ENCODE results near the gene SLC20A1. TPM values are rescaled to one million over a fixed set of nuclear protein-coding genes. Genes with fewer than 3 reads are reported as not detected.

Gene SLC20A1
- total RNA-seq, 1 donor: 96.3 TPM

GRCh38 chr2:112699984-112700667 lies 54.4 kb downstream of the SLC20A1 start:
- Histone ChIP-seq H3K4me2 (ENCODE audit: insufficient read depth, low read length) (no peak overlapping the region), H3K27ac (ENCODE audit: low read depth, low read length) (no peak overlapping the region), H3K4me1 (ENCODE audit: insufficient read depth, low read length) (no peaks in the 10 kb centered on the region), H3K79me2 (ENCODE audit: insufficient read depth, low read length) (no peaks in the 10 kb centered on the region), H3K9me3 (ENCODE audit: low read depth, low read length) (no peaks in the 10 kb centered on the region), H4K20me1 (ENCODE audit: insufficient read depth, low read length) (no peaks in the 10 kb centered on the region), H2AFZ (ENCODE audit: low read length) (no peak overlapping the region), H3K4me3 (ENCODE audit: insufficient read depth, low read length) (no peak overlapping the region), H3K36me3 (ENCODE audit: insufficient read depth, low read length) (no peaks in the 10 kb centered on the region), H3K27me3 (ENCODE audit: insufficient read depth, low read length) (no peaks in the 10 kb centered on the region)
- DNase-seq (ENCODE audit: insufficient read length, low spot score, missing footprints): no peak
- TF ChIP-seq CTCF (IDR thresholded peaks at IDR 0.05; ENCODE audit: extremely low read depth, low read depth, low read length): no peak

GRCh38 chr2:112701052-112701451 lies 55.3 kb downstream of the SLC20A1 start:
- no peak overlapping the region for H3K27ac ChIP-seq (ENCODE audit: low read depth, low read length)
- no peaks in the 10 kb centered on the region for H3K27me3 ChIP-seq (ENCODE audit: insufficient read depth, low read length)
- no peak for TF ChIP-seq CTCF (IDR thresholded peaks at IDR 0.05; ENCODE audit: extremely low read depth, low read depth, low read length)

GRCh38 chr2:112703684-112704083 lies 57.9 kb downstream of the SLC20A1 start:
- no peaks in the 10 kb centered on the region for H3K79me2 ChIP-seq (ENCODE audit: insufficient read depth, low read length)
- no peak overlapping the region for H3K4me3 ChIP-seq (ENCODE audit: insufficient read depth, low read length)
- H2AFZ ChIP-seq (ENCODE audit: low read length): no peak overlapping the region
- H3K4me1 ChIP-seq (ENCODE audit: insufficient read depth, low read length): peaks cover 7% of the 10 kb centered on the region
- H3K27ac ChIP-seq (ENCODE audit: low read depth, low read length): no peak overlapping the region
- no peak overlapping the region for H3K4me2 ChIP-seq (ENCODE audit: insufficient read depth, low read length)
- DNase-seq (ENCODE audit: insufficient read length, low spot score, missing footprints): no peak
- no peaks in the 10 kb centered on the region for H3K9me3 ChIP-seq (ENCODE audit: low read depth, low read length)
- no peaks in the 10 kb centered on the region for H3K27me3 ChIP-seq (ENCODE audit: insufficient read depth, low read length)
- no peaks in the 10 kb centered on the region for H4K20me1 ChIP-seq (ENCODE audit: insufficient read depth, low read length)
- no peak for TF ChIP-seq CTCF (IDR thresholded peaks at IDR 0.05; ENCODE audit: extremely low read depth, low read depth, low read length)
- H3K36me3 ChIP-seq (ENCODE audit: insufficient read depth, low read length): no peaks in the 10 kb centered on the region

More at GRCh38 chr2:112701052-112701451, 55.3 kb downstream of the SLC20A1 start:
- H3K4me1 ChIP-seq (ENCODE audit: insufficient read depth, low read length): peaks cover 4% of the 10 kb centered on the region
- no peak for DNase-seq (ENCODE audit: insufficient read length, low spot score, missing footprints)
- no peaks in the 10 kb centered on the region for H3K9me3 ChIP-seq (ENCODE audit: low read depth, low read length)
- H3K4me3 ChIP-seq (ENCODE audit: insufficient read depth, low read length): no peak overlapping the region
- no peaks in the 10 kb centered on the region for H4K20me1 ChIP-seq (ENCODE audit: insufficient read depth, low read length)
- H3K79me2 ChIP-seq (ENCODE audit: insufficient read depth, low read length): no peaks in the 10 kb centered on the region
- no peaks in the 10 kb centered on the region for H3K36me3 ChIP-seq (ENCODE audit: insufficient read depth, low read length)
- peak overlapping the region; percentile 23 for H3K4me2 ChIP-seq (ENCODE audit: insufficient read depth, low read length)
- no peak overlapping the region for H2AFZ ChIP-seq (ENCODE audit: low read length)

- Histone ChIP-seq H3K4me2 (ENCODE audit: insufficient read depth, low read length) (no peak overlapping the region), H3K79me2 (ENCODE audit: insufficient read depth, low read length) (no peaks in the 10 kb centered on the region), H4K20me1 (ENCODE audit: insufficient read depth, low read length) (no peaks in the 10 kb centered on the region), H3K9me3 (ENCODE audit: low read depth, low read length) (no peaks in the 10 kb centered on the region), H3K36me3 (ENCODE audit: insufficient read depth, low read length) (no peaks in the 10 kb centered on the region), H3K27me3 (ENCODE audit: insufficient read depth, low read length) (no peaks in the 10 kb centered on the region), H2AFZ (ENCODE audit: low read length) (no peak overlapping the region), H3K27ac (ENCODE audit: low read depth, low read length) (no peak overlapping the region), H3K4me1 (ENCODE audit: insufficient read depth, low read length) (peaks cover 7% of the 10 kb centered on the region), H3K4me3 (ENCODE audit: insufficient read depth, low read length) (no peak overlapping the region)
- TF ChIP-seq CTCF (IDR thresholded peaks at IDR 0.05; ENCODE audit: extremely low read depth, low read depth, low read length): no peak
- DNase-seq (ENCODE audit: insufficient read length, low spot score, missing footprints): no peak
Observed at GRCh38 chr2:112705575-112705974, 59.8 kb downstream of the SLC20A1 start.
